Gastroesophageal sphincter (tissue), 3 donors: ENCODE results near the gene PACRG.

Experiments
- POLR2A ChIP-seq, 2 donors: fragments of 450-650 bp; IDR thresholded peaks; one replicate each; pipeline ENCODE4 v1.6.1; 2017; ENCODE audit warnings: antibody characterized with exemption in 2 of 2, mild to moderate bottlenecking in 2 of 2, moderate library complexity in 1 of 2
- TF ChIP-seq, protein P1 (sequence below), 4 experiments: fragments of 200-600 bp in 2 of 4; fragments of 450-650 bp in 2 of 4; sonication (generic) in 1 of 4; IDR thresholded peaks; one replicate each; pipeline ENCODE4 v1.5.1; 2017 to 2019; ENCODE audit warnings: antibody characterized with exemption in 4 of 4, mild to moderate bottlenecking in 2 of 4, moderate library complexity in 2 of 4

DNA sequence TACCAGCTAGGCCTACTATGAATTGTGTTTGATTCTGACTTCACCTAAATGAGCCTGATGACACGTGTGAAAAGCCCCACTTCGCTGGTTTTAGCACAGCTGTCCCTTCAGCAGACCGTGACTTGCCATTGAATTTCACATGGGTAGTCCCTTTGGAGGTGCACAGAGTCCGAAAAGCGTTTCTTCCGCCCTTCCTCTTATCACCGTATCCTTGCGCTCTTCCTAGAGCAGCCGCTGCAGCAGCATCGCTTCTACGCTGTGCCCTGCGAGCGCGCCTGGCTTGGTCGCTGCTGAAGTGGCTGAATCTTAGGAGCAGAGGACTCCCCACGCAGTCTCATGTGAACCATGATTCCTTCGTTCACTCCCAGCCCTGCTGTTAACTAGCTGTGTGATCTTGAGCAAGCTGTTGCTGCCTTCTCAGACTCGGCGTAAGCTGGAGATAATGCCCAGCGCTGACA is 127.0 kb downstream of the PACRG start:
- TF ChIP-seq, protein P1, sequence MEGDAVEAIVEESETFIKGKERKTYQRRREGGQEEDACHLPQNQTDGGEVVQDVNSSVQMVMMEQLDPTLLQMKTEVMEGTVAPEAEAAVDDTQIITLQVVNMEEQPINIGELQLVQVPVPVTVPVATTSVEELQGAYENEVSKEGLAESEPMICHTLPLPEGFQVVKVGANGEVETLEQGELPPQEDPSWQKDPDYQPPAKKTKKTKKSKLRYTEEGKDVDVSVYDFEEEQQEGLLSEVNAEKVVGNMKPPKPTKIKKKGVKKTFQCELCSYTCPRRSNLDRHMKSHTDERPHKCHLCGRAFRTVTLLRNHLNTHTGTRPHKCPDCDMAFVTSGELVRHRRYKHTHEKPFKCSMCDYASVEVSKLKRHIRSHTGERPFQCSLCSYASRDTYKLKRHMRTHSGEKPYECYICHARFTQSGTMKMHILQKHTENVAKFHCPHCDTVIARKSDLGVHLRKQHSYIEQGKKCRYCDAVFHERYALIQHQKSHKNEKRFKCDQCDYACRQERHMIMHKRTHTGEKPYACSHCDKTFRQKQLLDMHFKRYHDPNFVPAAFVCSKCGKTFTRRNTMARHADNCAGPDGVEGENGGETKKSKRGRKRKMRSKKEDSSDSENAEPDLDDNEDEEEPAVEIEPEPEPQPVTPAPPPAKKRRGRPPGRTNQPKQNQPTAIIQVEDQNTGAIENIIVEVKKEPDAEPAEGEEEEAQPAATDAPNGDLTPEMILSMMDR (IDR thresholded peaks at IDR 0.05), result no peak
- no peak for TF ChIP-seq POLR2A (IDR thresholded peaks at IDR 0.05)
